Mesenchymal stem cell (in vitro differentiated cells and primary cell): ENCODE measurements around the gene ANXA4.

Experiments
- DNase-seq: peaks from one replicate; pipeline ENCODE4 v3.0.0-alpha.2; 2013
- H2AFZ ChIP-seq: one replicate; pipeline ENCODE4 v1.6.1; 2013; ENCODE audit warnings: low read depth, mild to moderate bottlenecking, control low read depth, inconsistent platforms, low read length, moderate library complexity
- H2AK5ac ChIP-seq: 2 replicates; pipeline ENCODE4 v1.6.1; 2013; ENCODE audit warnings: low read length, moderate library complexity, mild to moderate bottlenecking, inconsistent platforms; ENCODE audit not compliant: severe bottlenecking
- H2BK120ac ChIP-seq: one replicate; pipeline ENCODE4 v1.6.1; 2013; ENCODE audit warnings: low read depth, mild to moderate bottlenecking, inconsistent platforms, low read length, moderate library complexity
- H2BK12ac ChIP-seq, 2 experiments: one replicate each; pipeline ENCODE4 v1.6.1; 2013; ENCODE audit warnings: inconsistent platforms in 2 of 2, low read length in 2 of 2, mild to moderate bottlenecking in 2 of 2, moderate library complexity in 2 of 2, control low read depth in 1 of 2
- H2BK15ac ChIP-seq: one replicate; pipeline ENCODE4 v1.6.1; 2013; ENCODE audit warnings: mild to moderate bottlenecking, low read depth, inconsistent platforms; ENCODE audit not compliant: poor library complexity, severe bottlenecking
- H2BK5ac ChIP-seq: 2 replicates; pipeline ENCODE4 v1.6.1; 2013; ENCODE audit warnings: low read depth, mild to moderate bottlenecking, low read length, control low read depth, inconsistent platforms; ENCODE audit not compliant: poor library complexity, severe bottlenecking
- H3K14ac ChIP-seq, 2 experiments: one replicate each; pipeline ENCODE4 v1.6.1; 2013; ENCODE audit warnings: inconsistent platforms in 2 of 2, low read length in 2 of 2, control low read depth in 1 of 2, mild to moderate bottlenecking in 1 of 2, moderate library complexity in 1 of 2
- H3K18ac ChIP-seq, 2 experiments: one replicate each; pipeline ENCODE4 v1.6.1; 2013; ENCODE audit warnings: inconsistent platforms in 2 of 2, low read length in 2 of 2, control low read depth in 1 of 2, low read depth in 1 of 2, mild to moderate bottlenecking in 1 of 2
- H3K23ac ChIP-seq, 2 experiments: one replicate each; pipeline ENCODE4 v1.6.1; 2013; ENCODE audit warnings: inconsistent platforms in 2 of 2, low read length in 2 of 2, mild to moderate bottlenecking in 2 of 2, moderate library complexity in 2 of 2, control low read depth in 1 of 2
- H3K27ac ChIP-seq: 2 replicates; pipeline ENCODE4 v1.5.1; 2013; ENCODE audit warnings: mild to moderate bottlenecking, moderate library complexity, low read length, control low read depth, inconsistent platforms; ENCODE audit not compliant: poor library complexity, severe bottlenecking
- H3K27me3 ChIP-seq, 2 experiments: 2 replicates each; pipeline versions ENCODE4 v1.6.1 to v1.7.0; 2013; ENCODE audit warnings: low read length in 2 of 2, mild to moderate bottlenecking in 2 of 2, moderate library complexity in 2 of 2, control low read depth in 1 of 2, inconsistent platforms in 1 of 2; ENCODE audit not compliant: control insufficient read depth in 1 of 2, insufficient read depth in 1 of 2
- H3K36me3 ChIP-seq, 2 experiments: 2 replicates each; pipeline versions ENCODE4 v1.6.1 to v1.7.0; 2013; ENCODE audit warnings: low read length in 2 of 2, control low read depth in 1 of 2, inconsistent platforms in 1 of 2, low read depth in 1 of 2, mild to moderate bottlenecking in 1 of 2; ENCODE audit not compliant: insufficient read depth in 2 of 2, control insufficient read depth in 1 of 2
- H3K4ac ChIP-seq, 2 experiments: one replicate each; pipeline ENCODE4 v1.6.1; 2013; ENCODE audit warnings: inconsistent platforms in 2 of 2, low read length in 2 of 2, mild to moderate bottlenecking in 2 of 2, moderate library complexity in 2 of 2, control low read depth in 1 of 2, low read depth in 1 of 2
- H3K4me1 ChIP-seq: 2 replicates; pipeline ENCODE4 v1.6.1; 2013; ENCODE audit warnings: low read depth, low read length, control low read depth; ENCODE audit not compliant: control insufficient read depth, insufficient read depth
- H3K4me2 ChIP-seq: 2 replicates; pipeline ENCODE4 v1.6.1; 2013; ENCODE audit warnings: low read length, mild to moderate bottlenecking, inconsistent platforms; ENCODE audit not compliant: poor library complexity, severe bottlenecking
- H3K4me3 ChIP-seq, 2 experiments: 2 replicates each; pipeline versions ENCODE4 v1.5.1 to v1.7.0; 2013; ENCODE audit warnings: low read length in 2 of 2, mild to moderate bottlenecking in 2 of 2, control low read depth in 1 of 2, low read depth in 1 of 2; ENCODE audit not compliant: insufficient read depth in 1 of 2
- H3K79me1 ChIP-seq: replicated peaks from 2 replicates; pipeline ENCODE4 v1.6.1; 2013; ENCODE audit warnings: mild to moderate bottlenecking, control low read depth, low read length, inconsistent platforms; ENCODE audit not compliant: poor library complexity, severe bottlenecking
- H3K9ac ChIP-seq: 2 replicates; pipeline ENCODE4 v1.7.0; 2013; ENCODE audit warnings: mild to moderate bottlenecking, low read length, moderate library complexity
- H3K9me3 ChIP-seq: 2 replicates; pipeline ENCODE4 v1.7.0; 2013; ENCODE audit warnings: mild to moderate bottlenecking, low read length; ENCODE audit not compliant: control insufficient read depth
- H4K8ac ChIP-seq: one replicate; pipeline ENCODE4 v1.6.1; 2013; ENCODE audit warnings: inconsistent platforms, mild to moderate bottlenecking, low read length, moderate library complexity
- H4K91ac ChIP-seq: one replicate; pipeline ENCODE4 v1.6.1; 2013; ENCODE audit warnings: mild to moderate bottlenecking, low read length, inconsistent platforms
- WGBS: methylation state at CpG from one replicate; pipeline ENCODE4 v1.1.7; 2013; ENCODE audit warnings: mixed read lengths; 5-methylcytosine and 5-hydroxymethylcytosine counted together

Gene ANXA4

GRCh38 chr2:69740502-69740951, 1.4 kb upstream of the ANXA4 start:
- no peak overlapping the region for H3K23ac ChIP-seq
- H2AK5ac ChIP-seq = no peak overlapping the region
- no peak for DNase-seq
- no peak overlapping the region for H3K4ac ChIP-seq
- no peaks in the 10 kb centered on the region for H3K27me3 ChIP-seq
- peak overlapping the region in 1 of 2 experiments; percentile 93 for H3K4me3 ChIP-seq
- no peak overlapping the region for H2BK12ac ChIP-seq
- H3K4me1 ChIP-seq = peaks cover 13% of the 10 kb centered on the region
- H4K8ac ChIP-seq = no peak overlapping the region
- H3K18ac ChIP-seq = no peak overlapping the region
- 90% methylated on average over 8 of the region's 10 CpGs for WGBS
- H2BK5ac ChIP-seq = peak overlapping the region; percentile 4
- H3K9me3 ChIP-seq = no peaks in the 10 kb centered on the region
- H3K27ac ChIP-seq = peak overlapping the region; percentile 98
- H3K4me2 ChIP-seq = no peak overlapping the region
- H3K9ac ChIP-seq = peak overlapping the region; percentile 97
- no peak overlapping the region for H2AFZ ChIP-seq
- H3K36me3 ChIP-seq = peaks cover 0 to 11% of the 10 kb centered on the region in 2 experiments
- H2BK15ac ChIP-seq = no peak overlapping the region
- no peak overlapping the region for H4K91ac ChIP-seq
- no peak overlapping the region for H3K14ac ChIP-seq
- H3K79me1 ChIP-seq = peaks cover 2% of the 10 kb centered on the region
- no peak overlapping the region for H2BK120ac ChIP-seq

GRCh38 chr2:69741229-69741574, 732 bp upstream of the ANXA4 start:
- H4K91ac ChIP-seq = no peak overlapping the region
- H3K36me3 ChIP-seq = peaks cover 0 to 13% of the 10 kb centered on the region in 2 experiments
- peak overlapping the region; percentile 94 for H3K4me2 ChIP-seq
- peak overlapping the region in 1 of 2 experiments; percentile 76 for H3K23ac ChIP-seq
- DNase-seq = peak; percentile 82
- peak overlapping the region in 1 of 2 experiments; percentile 31 for H2BK12ac ChIP-seq
- no peaks in the 10 kb centered on the region for H3K27me3 ChIP-seq
- H2BK120ac ChIP-seq = no peak overlapping the region
- H2AK5ac ChIP-seq = no peak overlapping the region
- peak overlapping the region; percentile 97 for H3K9ac ChIP-seq
- H3K4me1 ChIP-seq = peaks cover 13% of the 10 kb centered on the region
- H3K79me1 ChIP-seq = peaks cover 2% of the 10 kb centered on the region
- peak overlapping the region; percentile 88 to 93 for H3K4me3 ChIP-seq
- no peak overlapping the region for H2BK15ac ChIP-seq
- H4K8ac ChIP-seq = no peak overlapping the region
- H3K9me3 ChIP-seq = no peaks in the 10 kb centered on the region
- H3K14ac ChIP-seq = no peak overlapping the region
- 4% methylated on average over 11 of the region's 13 CpGs for WGBS
- peak overlapping the region in 1 of 2 experiments; percentile 94 for H3K4ac ChIP-seq
- peak overlapping the region; percentile 98 for H3K27ac ChIP-seq
- H2AFZ ChIP-seq = peak overlapping the region; percentile 92
- peak overlapping the region; percentile 56 to 94 for H3K18ac ChIP-seq
- peak overlapping the region; percentile 94 for H2BK5ac ChIP-seq

- H3K23ac ChIP-seq = peak overlapping the region in 1 of 2 experiments; percentile 19
- no peaks in the 10 kb centered on the region for H3K27me3 ChIP-seq
- H4K91ac ChIP-seq = peak overlapping the region; percentile 43
- peak overlapping the region; percentile 97 for H3K9ac ChIP-seq
- H3K36me3 ChIP-seq = peaks cover 3 to 24% of the 10 kb centered on the region in 2 experiments
- H4K8ac ChIP-seq = peak overlapping the region; percentile 81
- peak overlapping the region; percentile 60 to 94 for H3K18ac ChIP-seq
- H3K14ac ChIP-seq = peak overlapping the region in 1 of 2 experiments; percentile 75
- H3K4me3 ChIP-seq = peak overlapping the region; percentile 88 to 93
- 29% methylated on average over 21 of the region's 22 CpGs for WGBS
- no peaks in the 10 kb centered on the region for H3K9me3 ChIP-seq
- peak overlapping the region; percentile 88 for H3K27ac ChIP-seq
- peak overlapping the region; percentile 94 for H3K4me2 ChIP-seq
- peak overlapping the region in 1 of 2 experiments; percentile 72 for H2BK12ac ChIP-seq
- no peak overlapping the region for H2BK120ac ChIP-seq
- H2AK5ac ChIP-seq = peak overlapping the region; percentile 44
- peak overlapping the region; percentile 60 to 81 for H3K4ac ChIP-seq
- peaks cover 13% of the 10 kb centered on the region for H3K4me1 ChIP-seq
- H2BK5ac ChIP-seq = peak overlapping the region; percentile 92
- peaks cover 2% of the 10 kb centered on the region for H3K79me1 ChIP-seq
- peak overlapping the region; percentile 92 for H2AFZ ChIP-seq
- peak overlapping the region; percentile 58 for H2BK15ac ChIP-seq
- DNase-seq = peak; percentile 28
Measured at GRCh38 chr2:69742322-69742952, 503 bp downstream of the ANXA4 start.

GRCh38 chr2:69743847-69744264, 1.9 kb downstream of the ANXA4 start:
- no peak overlapping the region for H3K4ac ChIP-seq
- H4K91ac ChIP-seq = no peak overlapping the region
- 97% methylated on average over 2 of the region's 2 CpGs for WGBS
- H4K8ac ChIP-seq = no peak overlapping the region
- peaks cover 6 to 29% of the 10 kb centered on the region in 2 experiments for H3K36me3 ChIP-seq
- H2BK15ac ChIP-seq = no peak overlapping the region
- H3K27ac ChIP-seq = no peak overlapping the region
- peak overlapping the region in 1 of 2 experiments; percentile 93 for H3K4me3 ChIP-seq
- peaks cover 2% of the 10 kb centered on the region for H3K79me1 ChIP-seq
- H3K9ac ChIP-seq = no peak overlapping the region
- peaks cover 16% of the 10 kb centered on the region for H3K4me1 ChIP-seq
- peak overlapping the region; percentile 70 for H3K4me2 ChIP-seq
- H2BK120ac ChIP-seq = no peak overlapping the region
- H3K27me3 ChIP-seq = no peaks in the 10 kb centered on the region
- no peak overlapping the region for H2AK5ac ChIP-seq
- no peak overlapping the region for H2BK12ac ChIP-seq
- no peak overlapping the region for H2AFZ ChIP-seq
- H3K14ac ChIP-seq = no peak overlapping the region
- DNase-seq = no peak
- no peak overlapping the region for H3K23ac ChIP-seq
- no peak overlapping the region for H3K18ac ChIP-seq
- H3K9me3 ChIP-seq = no peaks in the 10 kb centered on the region
- no peak overlapping the region for H2BK5ac ChIP-seq
